ENCODE results near the gene FCN2.
"Not testable (repeated sequence)": the region's sequence is repeated elsewhere in the genome, so short reads cannot be mapped to it uniquely, and the experiment has no call there.

Gene FCN2

DNA sequence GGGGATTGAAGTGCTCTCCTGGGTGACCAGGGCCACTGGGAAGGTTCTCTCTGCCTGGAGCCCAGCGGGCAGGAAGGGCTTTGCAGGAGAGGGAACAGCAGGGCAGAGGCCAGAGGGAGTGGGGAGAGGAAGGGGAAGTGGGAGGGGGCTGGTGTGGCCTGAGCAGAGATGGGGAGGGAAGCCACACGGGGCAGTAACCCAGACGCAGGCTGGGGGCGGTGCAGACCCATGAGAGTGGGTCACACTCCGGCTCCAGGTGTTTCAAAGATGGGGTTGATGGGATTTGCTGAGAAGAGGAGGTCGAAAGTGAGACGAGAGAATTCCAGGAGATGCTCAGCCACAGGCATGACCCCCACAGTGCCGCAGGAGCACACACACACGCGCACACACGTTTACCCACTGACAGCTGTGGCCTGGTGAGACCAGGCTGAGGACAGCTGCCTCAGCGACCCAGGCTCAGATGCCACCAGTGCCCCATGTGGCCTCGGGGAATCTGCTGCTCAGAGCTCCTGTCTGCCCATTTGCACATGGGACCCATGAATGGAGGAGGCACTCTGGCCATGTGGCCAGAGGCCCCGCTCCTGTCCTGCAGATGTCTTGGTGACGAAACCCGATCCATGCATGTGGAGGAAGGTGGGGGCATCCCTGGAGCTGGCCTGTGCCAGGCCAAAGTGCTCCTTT, 32.7 kb upstream of the FCN2 start:
- no peak for DNase-seq

DNA sequence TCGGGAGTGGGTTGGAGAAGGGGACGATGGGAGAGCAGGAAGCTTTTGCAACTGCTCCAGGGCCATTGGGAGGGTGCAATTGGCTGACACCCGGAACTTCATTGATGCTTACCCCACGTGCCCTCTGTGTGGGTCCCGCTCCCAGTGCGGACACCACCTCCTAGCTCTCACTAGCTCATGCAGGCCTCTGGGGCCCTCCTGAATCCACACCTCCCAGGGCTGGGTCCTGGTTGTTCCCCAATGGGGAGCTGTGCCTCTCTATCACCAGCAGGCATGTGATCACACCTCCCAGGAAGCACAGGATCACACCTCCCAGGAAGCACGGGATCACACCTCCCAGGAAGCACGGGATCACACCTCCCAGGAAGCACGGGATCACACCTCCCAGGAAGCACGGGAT, 32.1 kb upstream of the FCN2 start:
- DNase-seq, result no peak

DNA sequence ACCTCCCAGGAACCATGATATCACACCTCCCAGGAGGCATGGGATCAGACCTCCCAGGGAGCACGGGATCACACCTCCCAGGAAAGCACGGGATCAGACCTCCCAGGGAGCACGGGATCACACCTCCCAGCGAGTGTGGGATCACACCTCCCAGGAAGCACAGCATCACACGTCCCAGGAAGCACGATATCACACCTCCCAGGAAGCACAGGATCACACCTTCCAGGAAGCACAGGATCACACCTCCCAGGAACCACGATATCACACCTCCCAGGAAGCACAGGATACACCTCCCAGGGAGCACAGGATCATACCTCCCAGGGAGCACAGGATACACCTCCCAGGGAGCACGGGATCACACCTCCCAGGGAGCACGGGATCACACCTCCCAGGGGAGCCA, 30.0 kb upstream of the FCN2 start:
- no peak for DNase-seq

DNA sequence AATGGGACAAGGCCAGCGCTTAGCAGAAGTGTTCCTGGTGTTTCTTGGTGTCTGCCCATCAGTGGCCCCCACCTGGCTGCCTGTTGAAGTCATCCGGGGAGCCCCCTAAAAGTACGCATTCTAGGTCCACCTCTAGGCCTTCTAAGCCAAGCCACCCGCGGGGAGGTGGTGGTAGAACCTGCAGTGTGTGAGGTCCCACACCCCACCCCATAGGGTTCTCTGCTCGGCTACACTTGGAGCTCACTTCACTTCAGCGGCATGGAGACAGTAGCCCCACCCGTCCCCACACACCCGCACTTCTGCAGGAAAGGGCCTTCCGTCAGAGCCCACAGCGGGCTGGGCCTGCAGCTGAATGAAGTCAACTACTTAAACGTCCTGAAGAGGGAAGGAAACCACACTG, 29.6 kb upstream of the FCN2 start:
- DNase-seq, result no peak

DNA sequence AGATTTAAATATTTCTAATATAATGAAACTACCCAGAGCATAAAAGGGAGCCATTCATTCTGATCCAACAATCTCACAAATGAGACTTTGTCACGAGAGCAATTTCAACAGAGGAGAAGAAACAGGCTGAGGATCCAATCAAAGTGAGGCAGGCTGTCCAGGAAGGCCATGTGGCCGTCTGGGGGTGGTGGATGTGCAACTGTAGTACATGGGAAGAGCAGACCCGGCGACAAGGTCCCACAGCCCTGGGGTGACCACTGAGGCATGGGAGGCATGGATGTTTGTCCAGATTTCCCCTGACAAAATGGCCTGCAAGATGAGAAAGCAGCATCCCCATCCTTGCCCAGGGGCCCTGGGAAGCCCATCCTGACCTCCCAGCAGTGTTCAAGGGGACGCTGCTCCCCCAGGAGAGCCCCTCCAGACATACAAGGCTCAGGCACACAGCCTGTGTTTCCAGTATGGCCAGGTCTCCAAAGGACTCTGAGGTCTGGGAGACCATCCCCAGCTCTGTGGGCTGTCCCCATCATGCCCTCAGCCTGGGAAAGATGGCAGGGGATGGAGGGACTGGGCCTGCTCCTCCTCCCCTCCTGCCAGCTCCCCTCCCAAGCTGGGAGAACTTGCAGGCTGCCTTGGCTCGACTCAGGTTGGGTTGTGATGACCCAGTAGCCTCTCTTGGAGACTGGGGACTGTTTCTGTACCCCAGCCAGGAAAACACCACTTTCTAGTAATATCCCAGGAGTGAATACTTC, 27.5 kb upstream of the FCN2 start:
- no peak for DNase-seq

DNA sequence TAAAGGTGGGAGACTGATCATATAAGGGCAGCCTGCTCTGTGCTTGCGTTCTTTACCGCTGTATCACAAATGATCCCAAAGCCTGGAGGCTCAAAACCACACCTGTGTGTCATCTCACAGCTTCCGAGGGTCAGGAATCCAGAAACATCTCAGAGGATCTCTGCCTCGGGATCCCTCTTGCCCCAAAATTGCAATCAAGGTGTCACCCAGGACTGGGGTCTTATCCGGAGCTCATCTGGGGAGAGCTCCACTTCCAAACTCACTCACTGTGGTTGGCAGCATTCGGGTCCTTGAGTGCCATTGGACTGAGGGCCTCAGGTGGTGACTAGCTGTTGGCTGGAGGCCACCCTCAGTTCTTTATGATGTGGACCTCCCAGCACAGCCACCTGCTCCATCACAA, 26.7 kb upstream of the FCN2 start:
- no peak for DNase-seq

DNA sequence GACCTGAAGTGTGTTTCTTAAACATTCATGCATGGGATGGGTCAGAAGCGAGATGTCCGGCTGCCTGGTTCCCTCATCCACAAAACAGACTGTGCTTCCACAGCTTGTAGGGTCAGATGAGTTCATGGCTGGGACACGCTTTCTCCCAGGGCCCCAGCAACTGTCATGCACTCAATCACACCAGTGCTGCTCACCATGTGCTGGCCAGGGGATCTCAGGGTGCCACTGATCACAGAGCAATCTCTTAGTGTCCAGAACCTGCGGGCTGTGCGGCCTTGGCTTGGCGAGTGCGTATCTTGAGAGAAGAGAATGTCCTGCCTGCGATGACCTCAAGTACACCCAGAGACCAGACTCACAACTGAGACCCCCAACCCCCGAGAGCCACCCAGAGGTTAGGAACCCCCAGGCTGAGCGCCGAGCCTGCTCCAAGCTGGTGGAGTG, 26.0 kb upstream of the FCN2 start:
- no peak for DNase-seq

DNA sequence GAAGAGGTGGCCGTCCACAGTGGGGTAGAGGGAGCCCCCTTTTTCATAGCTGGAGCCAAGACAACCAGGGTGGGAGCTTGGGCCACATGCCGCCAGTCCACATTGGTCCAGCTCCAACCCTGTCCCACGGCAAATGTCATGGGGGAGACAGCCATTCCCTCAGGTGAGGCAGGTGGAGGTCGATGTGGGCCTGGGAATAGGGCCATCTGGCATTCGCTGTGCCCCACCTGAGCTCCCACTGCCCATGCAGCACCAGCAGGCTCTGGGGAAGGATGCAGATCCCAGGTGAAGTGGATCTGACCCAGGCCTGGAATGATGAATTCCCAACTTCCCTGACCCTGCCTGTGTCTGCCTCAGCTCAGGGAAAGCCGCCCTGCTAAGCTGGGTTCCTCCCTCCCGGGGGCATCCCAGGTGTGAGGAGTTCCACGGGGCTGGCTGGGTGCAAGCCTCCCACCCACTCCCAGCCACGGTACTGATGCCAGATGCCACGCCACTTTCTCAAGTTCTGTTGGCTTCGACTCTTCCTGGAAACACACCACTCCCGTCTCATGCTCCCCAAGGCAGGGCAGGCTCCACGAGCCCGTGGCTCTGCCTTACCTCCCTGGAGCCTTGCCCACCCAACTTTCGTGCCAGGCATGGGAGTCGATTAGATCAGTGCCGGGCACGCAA, 25.2 kb upstream of the FCN2 start:
- DNase-seq, result no peak

DNA sequence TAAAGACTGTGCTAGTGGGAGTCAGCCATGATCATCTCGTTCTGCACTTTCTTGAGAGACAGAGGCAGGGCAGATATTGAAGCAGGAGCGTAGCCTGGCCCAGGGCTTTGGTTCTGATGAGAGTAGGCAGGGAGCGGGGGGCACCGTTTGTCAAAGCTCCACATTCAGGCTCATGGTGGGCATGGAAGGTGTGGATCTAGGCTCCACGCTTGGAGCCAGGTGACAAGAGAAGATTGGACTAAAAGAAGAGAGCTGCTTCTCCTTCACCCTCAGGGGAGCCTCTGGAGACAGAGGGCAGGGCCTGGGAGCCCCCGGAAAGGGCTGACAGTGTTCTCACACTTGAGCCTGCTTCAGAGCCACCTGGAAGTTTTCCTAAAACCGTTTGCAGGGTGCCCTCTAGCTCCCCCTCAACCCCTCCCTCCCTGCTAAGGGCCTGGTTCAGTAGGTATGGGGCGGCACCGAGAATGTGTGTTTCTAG, 24.7 kb upstream of the FCN2 start:
- no peak for DNase-seq

DNA sequence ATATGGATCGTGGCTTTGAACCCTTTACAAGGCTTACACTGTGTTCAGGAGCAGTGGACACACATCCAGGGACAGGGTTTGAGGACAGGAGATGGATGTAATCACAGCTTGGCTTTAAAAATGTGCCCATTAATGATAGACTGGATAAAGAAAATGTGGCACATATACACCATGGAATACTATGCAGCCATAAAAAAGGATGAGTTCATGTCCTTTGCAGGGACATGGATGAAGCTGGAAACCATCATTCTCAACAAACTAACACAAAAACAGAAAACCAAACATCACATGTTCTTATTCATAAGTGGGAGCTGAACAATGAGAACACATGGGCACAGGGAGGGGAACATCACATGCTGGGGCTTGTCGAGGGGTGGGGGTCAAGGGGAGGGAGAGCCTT, 23.2 kb upstream of the FCN2 start:
- DNase-seq, result not testable (repeated sequence)

DNA sequence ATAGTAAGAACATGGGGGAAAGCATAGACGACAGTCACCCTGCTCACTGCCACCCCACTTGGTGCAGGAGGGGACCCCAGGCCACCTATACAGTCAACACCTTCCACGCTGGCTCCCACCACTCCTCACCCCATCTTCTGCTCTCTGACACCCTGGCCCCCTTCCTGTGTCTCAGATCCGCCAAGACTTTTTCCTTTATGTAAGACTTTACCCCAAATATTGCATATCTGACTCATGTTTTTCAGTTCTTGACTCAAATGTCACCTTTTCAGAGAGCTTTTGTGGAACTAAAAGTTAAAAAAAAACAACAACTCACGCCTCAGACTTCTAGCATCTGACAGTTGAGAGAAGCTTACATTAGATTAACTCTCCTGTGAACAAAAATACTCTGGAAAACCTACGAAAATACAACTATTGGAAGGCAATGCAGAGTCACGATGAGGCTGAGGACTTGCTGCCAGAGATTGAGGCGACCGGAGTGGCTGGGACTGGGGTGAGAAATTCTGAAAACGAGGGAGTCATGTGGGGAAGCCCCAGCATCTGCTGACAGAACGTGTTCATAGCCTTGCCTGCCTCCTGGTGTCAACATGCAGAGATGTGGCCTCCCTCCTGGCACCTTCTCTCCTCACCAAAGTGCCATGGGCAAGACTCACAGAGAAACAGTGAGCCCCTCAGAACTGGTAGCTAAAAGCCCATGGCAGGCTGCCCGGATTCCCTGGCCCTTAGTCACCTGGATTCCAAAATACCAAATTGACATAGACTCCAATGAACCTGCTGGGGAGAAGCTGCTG, 22.4 kb upstream of the FCN2 start:
- DNase-seq, result no peak

DNA sequence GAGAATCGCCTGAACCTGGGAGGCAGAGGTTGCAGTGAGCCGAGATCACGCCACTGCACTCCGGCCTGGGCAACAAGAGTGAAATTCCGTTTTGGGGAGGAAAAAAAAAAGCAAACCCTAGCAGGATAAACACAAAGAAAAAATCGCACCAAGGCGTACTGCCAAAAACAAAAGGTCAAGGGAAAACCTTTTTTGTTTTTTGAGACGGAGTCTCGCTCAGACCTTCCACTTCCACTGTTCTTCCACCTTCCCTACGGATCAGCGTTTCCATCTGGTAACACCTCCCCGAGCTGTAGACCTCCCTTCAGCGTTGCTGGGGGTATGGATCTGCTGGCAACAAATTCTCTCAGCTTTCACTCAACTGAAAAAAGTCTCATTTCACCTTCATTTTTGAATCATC, 20.1 kb upstream of the FCN2 start:
- DNase-seq, result no peak

DNA sequence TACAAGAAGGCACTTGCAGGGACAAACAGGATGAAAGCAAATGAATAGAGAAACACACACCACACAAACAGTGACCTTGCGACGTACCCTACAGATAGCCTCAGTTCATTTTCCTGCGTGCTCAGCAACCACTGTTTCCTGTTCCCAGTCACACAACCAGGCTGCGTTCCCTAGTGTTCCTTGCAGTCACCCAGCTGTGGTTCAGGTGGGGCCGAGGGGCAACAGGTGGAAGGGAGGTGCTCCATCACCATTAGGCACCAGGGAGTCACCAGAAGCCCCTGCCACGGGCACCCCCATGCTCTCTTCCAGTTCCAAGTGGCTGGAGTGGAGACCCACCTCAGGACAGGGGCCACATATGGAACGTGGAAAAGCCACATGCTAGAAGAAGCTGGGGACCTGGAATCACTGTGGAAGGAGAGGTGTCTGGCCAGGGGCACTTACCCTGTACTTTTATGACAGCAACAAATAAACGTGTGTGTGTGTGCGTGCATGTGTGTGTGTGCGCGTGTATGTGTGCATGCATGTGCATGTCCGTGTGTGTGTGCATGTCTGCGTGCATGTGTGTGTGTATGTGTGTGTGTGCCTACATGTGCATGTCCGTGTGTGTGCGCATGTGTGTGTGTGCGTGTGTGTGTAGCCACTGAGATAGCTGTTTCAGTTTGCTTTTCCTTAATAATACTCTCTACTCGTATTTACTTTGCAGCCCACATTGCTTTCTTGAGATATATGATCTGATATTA, 18.8 kb upstream of the FCN2 start:
- no peak for DNase-seq

DNA sequence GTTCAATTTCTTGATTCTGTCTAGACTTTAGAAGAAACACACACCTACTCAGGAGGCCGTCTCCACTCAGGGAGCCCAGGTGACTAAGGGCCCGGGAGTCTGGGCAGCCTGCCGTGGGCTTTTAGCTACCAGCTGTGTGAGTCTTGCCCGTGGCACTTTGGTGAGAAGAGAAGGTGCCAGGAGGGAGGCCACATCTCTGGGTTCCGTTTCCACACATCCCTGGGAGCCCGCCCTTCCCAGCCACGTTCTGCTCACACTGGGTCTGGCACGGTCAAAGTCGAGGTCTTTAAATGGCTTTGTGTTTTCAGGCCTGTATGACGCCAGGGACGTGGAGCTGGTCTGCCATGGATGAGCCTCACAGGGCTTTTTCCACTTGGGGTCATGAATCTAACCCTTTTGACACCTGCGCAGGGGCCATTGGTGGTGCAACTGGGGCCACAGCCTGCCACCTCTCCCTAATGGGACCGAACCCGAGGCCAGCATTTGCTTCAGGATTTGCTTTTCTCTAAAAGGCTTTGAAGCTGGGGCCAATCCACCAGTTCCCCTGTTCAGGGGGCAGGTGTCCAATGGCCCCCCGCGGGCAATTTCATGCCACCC, 17.2 kb upstream of the FCN2 start:
- no peak for DNase-seq

DNA sequence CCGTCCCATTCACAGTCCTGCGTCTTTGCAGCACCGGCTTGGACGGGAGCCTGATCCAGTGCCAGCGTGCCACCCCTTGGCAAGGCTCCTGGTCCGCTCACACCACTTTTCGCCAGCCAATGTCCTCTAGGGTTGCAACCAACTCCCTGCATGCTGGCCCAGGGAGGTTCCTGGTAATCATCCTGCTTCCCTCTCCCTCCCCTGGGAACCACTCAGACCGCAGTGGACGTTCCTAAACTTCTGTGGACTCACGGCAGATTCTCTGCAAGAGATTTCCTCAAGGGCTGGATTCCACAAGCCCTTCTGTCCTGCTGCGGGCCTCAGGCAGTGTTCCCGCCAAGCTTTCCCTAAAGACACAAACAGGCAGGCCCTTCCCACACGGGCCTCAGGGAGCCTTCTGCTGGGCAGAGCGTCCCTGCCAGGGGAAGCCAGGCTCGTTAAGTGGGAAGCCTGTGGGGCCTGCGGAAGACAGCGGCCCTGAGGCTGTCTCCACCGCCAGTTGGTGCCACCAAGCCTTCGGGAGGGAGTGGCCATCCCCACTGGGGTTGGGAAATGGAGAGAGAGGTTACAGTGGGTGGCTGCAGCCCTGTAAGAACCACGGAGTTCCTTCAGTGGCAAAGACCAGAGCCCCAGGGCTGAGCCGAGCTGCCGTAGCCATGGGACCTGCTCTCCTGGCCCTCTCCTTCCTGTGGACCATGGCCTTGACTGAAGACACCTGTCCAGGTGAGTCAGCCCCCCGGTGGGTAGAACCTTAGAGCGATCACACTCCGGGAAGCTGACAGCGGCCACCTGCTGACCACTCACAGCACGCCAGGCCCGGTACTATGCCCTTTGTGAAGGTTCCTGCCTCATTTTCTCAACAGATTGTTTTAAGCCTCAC, 16.4 kb upstream of the FCN2 start:
- no peak for DNase-seq

DNA sequence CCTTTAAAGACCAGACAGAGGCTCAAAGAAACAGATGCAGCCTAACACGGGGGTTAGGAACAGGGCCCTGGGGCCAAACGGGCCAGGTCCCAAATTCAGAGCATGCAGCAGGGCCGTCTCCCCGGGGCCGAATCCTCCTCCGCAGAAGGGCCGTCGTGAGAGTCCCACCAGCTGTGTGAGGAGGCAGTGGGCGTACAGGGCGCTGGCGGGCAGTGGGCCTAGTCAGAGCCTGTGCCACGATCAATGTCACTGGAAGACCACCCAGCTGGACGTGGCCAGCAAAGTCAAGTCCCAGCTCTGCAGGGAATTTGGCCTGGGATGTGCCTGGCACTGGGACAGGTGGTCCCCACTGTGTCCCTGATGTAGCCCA, 15.8 kb upstream of the FCN2 start:
- DNase-seq, result no peak

DNA sequence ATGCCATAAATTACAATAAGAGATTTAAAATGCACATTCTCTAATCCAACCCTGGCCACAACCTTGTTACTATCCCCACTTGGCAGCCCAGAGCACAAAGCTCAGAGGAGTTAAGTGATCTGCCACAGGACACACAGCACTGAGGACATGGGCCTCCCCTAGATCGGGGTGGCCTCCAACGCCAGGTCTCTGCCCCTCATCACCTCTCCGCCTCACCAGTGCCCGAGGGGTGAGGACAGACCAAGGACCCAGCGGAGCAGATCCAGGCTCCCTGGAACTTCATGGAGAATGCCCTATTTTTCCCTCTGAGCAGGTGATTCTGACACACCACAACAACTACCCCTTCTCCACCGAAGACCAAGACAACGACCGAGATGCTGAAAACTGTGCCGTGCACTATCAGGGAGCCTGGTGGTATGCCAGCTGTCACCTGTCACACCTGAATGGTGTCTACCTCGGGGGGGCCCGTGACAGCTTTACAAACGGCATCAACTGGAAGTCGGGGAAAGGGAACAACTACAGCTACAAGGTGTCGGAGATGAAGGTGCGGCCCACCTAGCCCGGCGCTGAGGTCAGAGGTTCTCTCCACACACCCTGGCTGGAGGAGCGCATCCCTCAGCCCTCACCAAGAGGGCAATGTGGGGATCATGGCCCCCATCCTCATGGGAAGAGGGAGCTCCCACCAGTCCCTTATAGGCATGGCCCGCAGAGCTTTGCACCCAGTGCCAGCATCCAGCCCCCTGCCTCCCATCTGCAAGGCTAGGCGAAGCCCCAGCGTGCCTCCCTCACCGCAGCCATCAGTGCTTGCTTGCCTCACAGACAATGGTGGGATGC, 12.5 kb upstream of the FCN2 start:
- DNase-seq, result no peak

DNA sequence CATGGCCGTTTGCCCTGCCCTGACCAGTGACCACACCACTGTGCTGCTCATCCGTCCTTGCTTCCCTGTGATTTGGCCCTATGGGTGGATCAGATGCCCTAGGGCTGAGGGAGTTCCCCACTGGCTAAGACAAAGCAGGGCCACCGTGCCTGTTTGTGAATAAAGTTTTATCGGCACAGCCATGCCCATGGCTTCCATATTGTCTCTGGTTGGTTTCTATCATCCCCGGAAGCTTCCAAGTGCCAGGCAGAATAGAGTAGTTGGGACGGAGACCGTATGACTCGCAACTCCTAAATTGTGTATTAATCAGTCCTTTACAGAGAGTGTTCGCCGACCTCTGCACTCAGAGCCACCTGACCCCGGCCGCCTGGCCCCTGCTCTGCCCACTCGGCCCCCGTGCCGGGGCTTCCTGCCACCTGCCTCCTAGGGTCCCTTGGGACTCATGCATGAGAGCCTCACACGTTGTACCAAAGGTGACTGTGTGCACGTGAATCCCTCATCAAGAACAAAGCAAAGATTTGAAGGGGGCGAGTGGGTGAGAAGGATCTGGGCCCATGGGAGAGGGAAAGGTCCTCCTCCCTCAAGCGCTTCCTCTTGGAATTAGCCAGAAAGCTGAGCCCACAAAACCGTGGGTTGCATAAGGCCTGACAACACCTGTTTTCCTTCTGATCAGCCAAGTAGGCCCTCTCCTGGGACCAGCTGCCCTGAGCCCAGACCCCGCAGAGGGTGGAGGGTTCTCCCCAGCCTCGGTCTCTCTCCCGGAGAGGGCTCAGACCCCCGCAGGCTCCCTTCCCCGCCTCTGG, 11.7 kb upstream of the FCN2 start:
- DNase-seq, result no peak
